Measurements from ENCODE around the gene FLVCR1.
"Not testable (repeated sequence)": the region's sequence is repeated elsewhere in the genome, so short reads cannot be mapped to it uniquely, and the experiment has no call there.

Gene FLVCR1

GRCh38 chr1:212860713-212861581 is 2.9 kb downstream of the FLVCR1 start:
- no peak for DNase-seq (ENCODE audit: low read depth in 2 of 2)

- DNase-seq (ENCODE audit: low read depth in 2 of 2) = no peak
Observed at GRCh38 chr1:212862111-212862690, 4.1 kb downstream of the FLVCR1 start.

- DNase-seq (ENCODE audit: low read depth in 2 of 2) = not testable (repeated sequence)
Observed at GRCh38 chr1:212863345-212863744, 5.3 kb downstream of the FLVCR1 start.

GRCh38 chr1:212864201-212864600 is 6.1 kb downstream of the FLVCR1 start:
- no peak for DNase-seq (ENCODE audit: low read depth in 2 of 2)

GRCh38 chr1:212867192-212867591 is 9.1 kb downstream of the FLVCR1 start:
- no peak for DNase-seq (ENCODE audit: low read depth in 2 of 2)

- DNase-seq (ENCODE audit: low read depth in 2 of 2) = no peak
Observed at GRCh38 chr1:212871976-212872375, 13.9 kb downstream of the FLVCR1 start.

- DNase-seq (ENCODE audit: low read depth in 2 of 2) = no peak
Observed at GRCh38 chr1:212873518-212873917, 15.4 kb downstream of the FLVCR1 start.

- DNase-seq (ENCODE audit: low read depth in 2 of 2) = no peak
Observed at GRCh38 chr1:212878418-212878817, 20.3 kb downstream of the FLVCR1 start.

- no peak for DNase-seq (ENCODE audit: low read depth in 2 of 2)
Observed at GRCh38 chr1:212879947-212880690, 22.0 kb downstream of the FLVCR1 start.

GRCh38 chr1:212884592-212884991 is 26.5 kb downstream of the FLVCR1 start:
- DNase-seq (ENCODE audit: low read depth in 2 of 2) = no peak

- no peak for DNase-seq (ENCODE audit: low read depth in 2 of 2)
Observed at GRCh38 chr1:212892108-212892507, 34.0 kb downstream of the FLVCR1 start.

GRCh38 chr1:212899845-212900244 is 41.8 kb downstream of the FLVCR1 start:
- DNase-seq (ENCODE audit: low read depth in 2 of 2) = no peak

GRCh38 chr1:212901290-212901689 is 43.2 kb downstream of the FLVCR1 start:
- no peak for DNase-seq (ENCODE audit: low read depth in 2 of 2)

- no peak for DNase-seq (ENCODE audit: low read depth in 2 of 2)
Observed at GRCh38 chr1:212902054-212902453, 44.0 kb downstream of the FLVCR1 start.

GRCh38 chr1:212903664-212904063 is 45.6 kb downstream of the FLVCR1 start:
- DNase-seq (ENCODE audit: low read depth in 2 of 2) = no peak

- DNase-seq (ENCODE audit: low read depth in 2 of 2) = not testable (repeated sequence)
Observed at GRCh38 chr1:212908071-212908470, 50.0 kb downstream of the FLVCR1 start.

GRCh38 chr1:212908971-212909370 is 50.9 kb downstream of the FLVCR1 start:
- no peak for DNase-seq (ENCODE audit: low read depth in 2 of 2)

- DNase-seq (ENCODE audit: low read depth in 2 of 2) = no peak
Observed at GRCh38 chr1:212909652-212910063, 51.6 kb downstream of the FLVCR1 start.

- DNase-seq (ENCODE audit: low read depth in 2 of 2) = not testable (repeated sequence)
Observed at GRCh38 chr1:212910213-212910612, 52.1 kb downstream of the FLVCR1 start.

GRCh38 chr1:212913638-212914037 is 55.6 kb downstream of the FLVCR1 start:
- DNase-seq (ENCODE audit: low read depth in 2 of 2) = not testable (repeated sequence)

GRCh38 chr1:212914110-212914509 is 56.0 kb downstream of the FLVCR1 start:
- not testable (repeated sequence) for DNase-seq (ENCODE audit: low read depth in 2 of 2)

- DNase-seq (ENCODE audit: low read depth in 2 of 2) = no peak
Observed at GRCh38 chr1:212914789-212915188, 56.7 kb downstream of the FLVCR1 start.

Data from stimulated activated CD8-positive, alpha-beta memory T cell treated with anti-CD3 and anti-CD28 coated beads, Interleukin-2, amount 100 ng/mL, for 48 hours (primary cell).